C1 segment of cervical spinal cord (tissue), 14 donors: ENCODE results near the gene PCDH9.
"Not testable (repeated sequence)": the region's sequence is repeated elsewhere in the genome, so short reads cannot be mapped to it uniquely, and the experiment has no call there.

Experiments
- DNase-seq, 14 donors: peaks; one replicate each; lab custom pipeline; 2025; lab: John Stamatoyannopoulos, UW

PCDH9 gene

GRCh38 chr13:66915596-66916185 lies 314.4 kb downstream of the PCDH9 start:
- DNase-seq: no peak

- no peak for DNase-seq
These were observed 316.0 kb downstream of the PCDH9 start for GRCh38 chr13:66914155-66914554.

- DNase-seq: no peak
These were observed 318.7 kb downstream of the PCDH9 start for GRCh38 chr13:66911411-66911939.

GRCh38 chr13:66899955-66900354 lies 330.2 kb downstream of the PCDH9 start:
- no peak for DNase-seq

- no peak for DNase-seq
These were observed 333.2 kb downstream of the PCDH9 start for GRCh38 chr13:66896933-66897332.

- peak in 1 of 14 donors; percentile 2 for DNase-seq
These were observed 334.4 kb downstream of the PCDH9 start for GRCh38 chr13:66895780-66896179.

- DNase-seq: no peak
These were observed 334.8 kb downstream of the PCDH9 start for GRCh38 chr13:66895320-66895719.

- DNase-seq: no peak
These were observed 341.4 kb downstream of the PCDH9 start for GRCh38 chr13:66888698-66889097.

- peak in 5 of 14 donors; percentile 2 to 32 (median 7) for DNase-seq
These were observed 343.0 kb downstream of the PCDH9 start for GRCh38 chr13:66887088-66887487.

- peak in 11 of 14 donors; percentile 0 to 57 (median 34) for DNase-seq
These were observed 343.9 kb downstream of the PCDH9 start for GRCh38 chr13:66886264-66886663.

GRCh38 chr13:66881170-66881569 lies 349.0 kb downstream of the PCDH9 start:
- not testable (repeated sequence) for DNase-seq

GRCh38 chr13:66879988-66880387 lies 350.1 kb downstream of the PCDH9 start:
- DNase-seq: no peak

- no peak for DNase-seq
These were observed 354.9 kb downstream of the PCDH9 start for GRCh38 chr13:66875264-66875663.

- DNase-seq: no peak
These were observed 365.5 kb downstream of the PCDH9 start for GRCh38 chr13:66864627-66865026.

- no peak for DNase-seq
These were observed 369.2 kb downstream of the PCDH9 start for GRCh38 chr13:66860878-66861417.

- no peak for DNase-seq
These were observed 369.9 kb downstream of the PCDH9 start for GRCh38 chr13:66859934-66860877.

- no peak for DNase-seq
These were observed 371.1 kb downstream of the PCDH9 start for GRCh38 chr13:66859078-66859477.

GRCh38 chr13:66858163-66858562 lies 372.0 kb downstream of the PCDH9 start:
- DNase-seq: no peak

- DNase-seq: no peak
These were observed 375.0 kb downstream of the PCDH9 start for GRCh38 chr13:66855131-66855530.

- DNase-seq: no peak
These were observed 376.6 kb downstream of the PCDH9 start for GRCh38 chr13:66853564-66853963.

GRCh38 chr13:66849706-66850105 lies 380.4 kb downstream of the PCDH9 start:
- no peak for DNase-seq

GRCh38 chr13:66847541-66847940 lies 382.6 kb downstream of the PCDH9 start:
- DNase-seq: no peak
